Measurements from ENCODE around the gene ESR2.

DNA sequence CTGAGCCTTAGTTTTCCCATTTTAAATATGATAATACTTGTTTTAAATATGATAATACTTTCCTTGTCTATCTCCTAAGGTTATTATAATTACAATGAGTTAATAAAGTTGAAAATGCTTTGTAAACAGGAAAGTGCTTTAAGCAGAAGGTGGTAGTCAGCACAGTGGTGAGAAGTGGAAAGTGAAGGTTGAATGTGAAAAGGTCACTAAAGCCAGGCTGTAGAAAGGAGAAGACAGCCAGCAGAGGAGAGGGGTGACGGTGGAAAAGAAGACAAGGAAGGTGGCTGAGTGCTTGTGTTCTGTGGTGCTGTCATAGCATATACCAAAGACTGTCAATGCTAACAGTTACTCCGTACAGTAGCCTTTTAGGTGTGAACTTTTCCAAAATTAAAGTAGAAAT lies 117.8 kb downstream of the ESR2 start:
- no peak for TF ChIP-seq CTCF (IDR thresholded peaks at IDR 0.05)
- TF ChIP-seq POLR2AphosphoS5 (IDR thresholded peaks at IDR 0.05; ENCODE audit: insufficient read depth in 1 of 2, low read depth in 1 of 2) = no peak
